Endothelial cell (in vitro differentiated cells): ENCODE measurements around the gene OR8B4. TPM values are rescaled to one million over a fixed set of nuclear protein-coding genes. Genes with fewer than 3 reads are reported as not detected.

ENCODE experiments used
- DNase-seq: peaks from one replicate; pipeline ENCODE4 v3.0.0; 2021; ENCODE audit warnings: low spot score
- H3K27ac Mint-ChIP-seq: one replicate; pipeline ENCODE4 v1.8.0; 2021; ENCODE audit warnings: mixed read lengths, inconsistent platforms; ENCODE audit not compliant: unreplicated experiment
- H3K27me3 Mint-ChIP-seq: one replicate; pipeline ENCODE4 v1.8.0; 2021; ENCODE audit warnings: mild to moderate bottlenecking, moderate library complexity, mixed read lengths, inconsistent platforms; ENCODE audit not compliant: unreplicated experiment
- H3K36me3 Mint-ChIP-seq: one replicate; pipeline ENCODE4 v1.8.0; 2021; ENCODE audit warnings: mild to moderate bottlenecking, low read depth, mixed read lengths, inconsistent platforms; ENCODE audit not compliant: unreplicated experiment
- H3K4me1 Mint-ChIP-seq: one replicate; pipeline ENCODE4 v1.8.0; 2021; ENCODE audit warnings: mild to moderate bottlenecking, mixed read lengths, inconsistent platforms; ENCODE audit not compliant: unreplicated experiment
- H3K4me3 Mint-ChIP-seq: one replicate; pipeline ENCODE4 v1.8.0; 2021; ENCODE audit warnings: mild to moderate bottlenecking, mixed read lengths, inconsistent platforms; ENCODE audit not compliant: unreplicated experiment
- H3K9me3 Mint-ChIP-seq: one replicate; pipeline ENCODE4 v1.8.0; 2021; ENCODE audit warnings: mixed read lengths, inconsistent platforms; ENCODE audit not compliant: unreplicated experiment
- CTCF ChIP-seq: fragments of 200-600 bp; sonication (generic); IDR thresholded peaks from one replicate; pipeline ENCODE4 v1.5.0; 2021; ENCODE audit warnings: antibody characterized with exemption; ENCODE audit not compliant: unreplicated experiment
- total RNA-seq: library from RNA; stranded (reverse); fragmentation: NEBNext Ultra II Directional; extraction: Animal tissue kit (Norgen Biotek cat#: 25700); gene quantifications from one replicate; pipeline ENCODE4 v1.2.1, GENCODE V29; 2021; ENCODE audit not compliant: unreplicated experiment

Gene OR8B4
- total RNA-seq, 1 donor from 2014 or later = not detected

GRCh38 chr11:124441081-124441480, 16.4 kb upstream of the OR8B4 start:
- no peaks in the 10 kb centered on the region for H3K36me3 Mint-ChIP-seq
- no peak for TF ChIP-seq CTCF
- no peak for DNase-seq
- peaks cover 13% of the 10 kb centered on the region for H3K4me1 Mint-ChIP-seq
- no peak overlapping the region for H3K27ac Mint-ChIP-seq
- peaks cover 3% of the 10 kb centered on the region for H3K27me3 Mint-ChIP-seq
- H3K9me3 Mint-ChIP-seq = no peaks in the 10 kb centered on the region
- H3K4me3 Mint-ChIP-seq = no peak overlapping the region

GRCh38 chr11:124440608-124441007, 15.9 kb upstream of the OR8B4 start:
- DNase-seq = no peak
- Mint-ChIP-seq H3K27me3 (peaks cover 3% of the 10 kb centered on the region), H3K4me3 (no peak overlapping the region), H3K36me3 (no peaks in the 10 kb centered on the region), H3K9me3 (no peaks in the 10 kb centered on the region), H3K4me1 (peaks cover 8% of the 10 kb centered on the region), H3K27ac (no peak overlapping the region)
- TF ChIP-seq CTCF = no peak

- peaks cover 1% of the 10 kb centered on the region for H3K27me3 Mint-ChIP-seq
- TF ChIP-seq CTCF = no peak
- peaks cover 2% of the 10 kb centered on the region for H3K9me3 Mint-ChIP-seq
- H3K4me3 Mint-ChIP-seq = no peak overlapping the region
- peaks cover 1% of the 10 kb centered on the region for H3K36me3 Mint-ChIP-seq
- DNase-seq = no peak
- H3K4me1 Mint-ChIP-seq = peaks cover 9% of the 10 kb centered on the region
- H3K27ac Mint-ChIP-seq = no peak overlapping the region
These were observed 10.0 kb upstream of the OR8B4 start for GRCh38 chr11:124434699-124435098.

- peaks cover 5% of the 10 kb centered on the region for H3K9me3 Mint-ChIP-seq
These were observed 4.9 kb upstream of the OR8B4 start for GRCh38 chr11:124429599-124429998.

GRCh38 chr11:124421043-124421442, 3.6 kb downstream of the OR8B4 start:
- peaks cover 11% of the 10 kb centered on the region for H3K4me1 Mint-ChIP-seq
- H3K27ac Mint-ChIP-seq = no peak overlapping the region

More at GRCh38 chr11:124429599-124429998, 4.9 kb upstream of the OR8B4 start:
- Mint-ChIP-seq H3K27ac (no peak overlapping the region), H3K36me3 (peaks cover 5% of the 10 kb centered on the region), H3K4me1 (peaks cover 9% of the 10 kb centered on the region), H3K4me3 (no peak overlapping the region), H3K27me3 (no peaks in the 10 kb centered on the region)
- no peak for DNase-seq
- no peak for TF ChIP-seq CTCF

More at GRCh38 chr11:124421043-124421442, 3.6 kb downstream of the OR8B4 start:
- Mint-ChIP-seq H3K27me3 (no peaks in the 10 kb centered on the region), H3K36me3 (peaks cover 6% of the 10 kb centered on the region), H3K9me3 (no peaks in the 10 kb centered on the region), H3K4me3 (no peak overlapping the region)
- no peak for TF ChIP-seq CTCF
- DNase-seq = no peak
